Non-pigmented ciliary epithelial cell (primary cell): ENCODE measurements around the gene GSS.

Source experiments
- DNase-seq: peaks from one replicate; pipeline ENCODE4 v3.0.0-alpha.2; 2010; ENCODE audit warnings: low read depth

GSS gene

DNA sequence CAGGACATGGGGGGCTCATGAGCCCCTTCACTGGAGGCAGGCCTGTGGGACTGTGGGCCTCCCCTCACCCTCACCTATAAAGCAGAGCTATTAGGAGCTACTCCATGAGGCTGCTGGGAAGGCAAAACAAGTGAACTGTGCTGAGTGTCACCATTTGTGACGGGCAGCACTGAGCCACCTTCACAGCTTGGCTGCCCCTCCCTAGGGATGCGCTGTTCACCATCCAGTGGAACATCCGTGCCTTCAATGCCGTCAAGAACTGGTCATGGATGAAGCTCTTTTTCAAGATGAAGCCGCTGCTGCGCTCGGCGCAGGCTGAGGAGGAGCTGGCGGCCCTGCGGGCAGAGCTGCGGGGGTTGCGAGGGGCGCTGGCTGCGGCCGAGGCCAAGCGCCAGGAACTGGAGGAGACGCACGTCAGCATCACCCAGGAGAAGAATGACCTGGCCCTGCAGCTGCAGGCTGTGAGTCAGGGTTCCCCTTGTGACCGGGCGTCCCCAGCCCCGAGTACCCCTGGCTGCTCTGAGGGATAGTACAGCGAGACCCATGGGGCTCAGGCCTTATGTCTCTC, 38.4 kb upstream of the GSS start:
- DNase-seq, result no peak

DNA sequence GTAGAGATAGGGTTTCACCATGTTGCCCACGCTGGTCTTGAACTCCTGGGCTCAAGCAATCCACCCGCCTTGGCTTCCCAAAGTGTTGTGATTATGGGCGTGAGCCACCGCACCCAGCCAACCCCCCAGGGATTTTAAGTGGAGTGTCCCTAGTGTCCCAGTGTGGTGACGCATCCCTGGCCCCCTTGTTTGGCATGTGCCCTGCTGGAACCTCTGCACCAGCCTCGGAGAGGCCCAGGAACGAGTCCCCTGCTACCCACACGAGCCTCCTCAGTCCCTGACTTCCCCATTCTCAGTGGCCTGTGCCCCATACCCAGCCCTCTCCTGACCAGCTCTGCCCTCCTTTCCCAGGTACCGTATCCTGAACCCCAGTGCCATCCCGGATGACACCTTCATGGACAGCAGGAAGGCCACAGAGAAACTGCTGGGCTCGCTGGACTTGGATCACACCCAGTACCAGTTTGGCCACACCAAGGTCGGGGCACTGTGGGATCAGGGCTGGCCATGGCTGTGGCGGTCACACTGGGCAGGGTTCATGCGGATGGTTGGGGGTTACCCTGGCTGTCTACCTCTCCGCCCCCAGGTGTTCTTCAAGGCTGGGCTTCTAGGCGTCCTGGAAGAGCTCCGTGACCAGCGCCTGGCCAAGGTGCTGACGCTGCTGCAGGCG, 37.3 kb upstream of the GSS start:
- DNase-seq, result no peak

GRCh38 chr20:34990661-34991214, 35.1 kb upstream of the GSS start:
- no peak for DNase-seq

DNA sequence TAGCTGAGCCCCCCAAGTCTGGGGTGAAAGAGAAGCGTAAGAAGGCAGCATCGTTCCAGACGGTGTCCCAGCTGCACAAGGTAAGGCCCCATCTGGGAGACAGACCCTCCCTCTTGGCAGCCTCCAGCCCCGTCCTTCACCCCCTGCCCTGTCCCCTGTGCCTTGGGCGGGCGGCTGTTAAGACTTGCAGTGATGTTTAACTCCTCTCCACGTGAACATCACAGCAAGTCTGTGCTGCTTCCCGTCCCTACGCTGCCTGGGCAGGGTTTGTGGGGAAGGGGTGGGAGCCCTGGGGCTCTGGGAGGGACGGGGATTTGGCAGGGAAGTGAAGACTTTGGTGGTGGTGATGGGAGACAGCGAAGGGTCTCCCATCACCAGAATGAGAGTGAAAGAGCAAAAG, 34.6 kb upstream of the GSS start:
- no peak for DNase-seq

DNA sequence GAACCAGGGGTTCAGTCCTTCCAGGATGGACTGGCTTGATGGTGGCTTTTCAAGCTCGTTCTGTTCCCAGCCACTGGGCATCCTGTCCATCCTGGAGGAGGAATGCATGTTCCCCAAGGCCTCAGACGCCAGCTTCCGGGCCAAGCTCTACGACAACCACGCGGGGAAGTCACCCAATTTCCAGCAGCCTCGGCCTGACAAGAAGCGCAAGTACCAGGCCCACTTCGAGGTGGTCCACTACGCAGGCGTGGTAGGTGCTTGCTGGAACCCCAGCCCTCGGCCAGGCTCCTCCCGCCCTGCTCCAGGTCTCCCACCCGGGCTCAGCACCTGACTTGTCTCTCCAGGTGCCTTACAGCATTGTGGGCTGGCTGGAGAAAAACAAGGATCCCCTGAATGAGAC, 34.1 kb upstream of the GSS start:
- no peak for DNase-seq

GRCh38 chr20:34989118-34989517, 33.5 kb upstream of the GSS start:
- no peak for DNase-seq

GRCh38 chr20:34988191-34988540, 32.6 kb upstream of the GSS start:
- no peak for DNase-seq

DNA sequence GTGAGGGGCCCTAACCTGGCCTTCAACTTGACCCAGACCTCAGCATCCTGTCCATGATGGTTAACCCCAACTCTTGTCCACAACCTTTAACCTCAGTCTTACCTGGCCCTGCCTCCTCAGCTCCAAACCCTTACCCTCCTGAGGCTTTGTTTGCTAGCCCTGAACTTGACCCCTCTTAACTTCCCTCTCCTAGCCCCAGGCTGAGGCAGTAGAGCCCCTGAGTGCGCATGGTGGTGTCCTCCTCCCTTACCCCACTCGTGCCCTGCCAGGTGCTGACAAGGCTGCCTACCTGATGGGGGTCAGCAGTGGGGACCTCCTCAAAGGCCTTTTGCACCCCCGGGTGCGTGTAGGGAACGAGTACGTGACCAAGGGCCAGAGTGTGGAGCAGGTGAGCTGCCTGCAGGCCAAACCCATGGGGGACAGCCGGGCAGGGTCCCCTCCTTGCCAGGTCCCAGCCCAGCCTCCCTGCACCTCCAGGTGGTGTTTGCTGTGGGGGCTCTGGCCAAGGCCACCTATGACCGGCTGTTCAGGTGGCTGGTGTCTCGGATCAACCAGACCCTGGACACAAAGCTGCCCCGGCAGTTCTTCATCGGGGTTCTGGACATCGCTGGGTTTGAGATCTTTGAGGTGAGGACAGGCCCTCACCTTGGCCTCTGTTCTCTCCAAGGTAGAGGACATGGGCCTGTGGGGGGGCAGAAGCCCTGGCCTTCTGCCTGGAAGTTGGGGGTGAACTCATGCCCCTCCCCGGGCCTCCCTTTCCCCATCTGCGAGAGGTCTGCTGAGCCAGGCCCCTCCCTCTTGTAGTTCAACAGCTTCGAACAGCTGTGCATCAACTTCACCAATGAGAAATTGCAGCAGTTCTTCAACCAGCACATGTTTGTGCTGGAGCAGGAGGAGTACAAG, 31.9 kb upstream of the GSS start:
- no peak for DNase-seq

DNA sequence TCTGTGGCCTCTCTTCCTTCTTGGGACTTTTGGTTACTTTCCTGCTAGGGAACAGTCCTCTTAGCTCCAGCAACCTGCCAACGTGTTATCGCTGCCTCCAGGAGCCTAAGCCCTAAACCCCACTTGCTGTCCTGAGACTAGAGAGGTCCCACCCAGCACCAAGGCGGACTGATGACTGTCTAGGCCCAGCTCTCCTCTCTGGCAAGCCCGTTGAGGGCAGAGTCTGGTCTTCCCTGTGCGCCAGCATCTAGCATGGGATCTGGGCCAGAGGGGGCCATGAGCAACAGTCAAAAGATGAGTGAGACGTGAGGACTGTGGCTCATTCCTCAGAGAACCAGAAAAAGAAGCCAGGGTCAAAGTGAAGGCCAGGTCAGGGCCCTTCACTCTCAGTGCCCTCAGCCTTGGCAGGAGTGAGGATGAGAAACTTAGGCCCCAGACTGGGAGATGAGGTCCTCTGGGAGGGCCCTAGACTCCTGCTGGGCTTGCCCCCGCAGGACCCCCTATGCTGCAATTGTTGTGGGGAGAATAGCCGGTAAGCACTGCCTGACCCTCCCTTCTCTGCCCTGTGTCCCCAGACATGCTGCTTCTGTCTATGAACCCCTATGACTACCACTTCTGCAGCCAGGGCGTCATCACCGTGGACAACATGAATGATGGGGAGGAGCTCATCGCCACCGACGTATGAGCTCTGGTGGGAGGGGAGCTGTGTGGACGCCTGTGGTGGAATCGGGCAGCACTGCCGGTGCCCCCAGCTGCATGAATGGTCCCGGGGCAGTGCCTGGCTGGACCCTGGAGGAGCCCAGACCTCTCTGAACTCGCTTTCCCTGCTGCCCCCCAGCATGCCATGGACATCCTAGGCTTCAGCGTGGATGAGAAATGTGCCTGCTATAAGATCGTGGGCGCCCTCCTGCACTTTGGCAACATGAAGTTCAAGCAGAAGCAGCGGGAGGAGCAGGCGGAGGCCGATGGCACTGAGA, 31.0 kb upstream of the GSS start:
- no peak for DNase-seq

GRCh38 chr20:34985461-34986310, 30.1 kb upstream of the GSS start:
- no peak for DNase-seq

DNA sequence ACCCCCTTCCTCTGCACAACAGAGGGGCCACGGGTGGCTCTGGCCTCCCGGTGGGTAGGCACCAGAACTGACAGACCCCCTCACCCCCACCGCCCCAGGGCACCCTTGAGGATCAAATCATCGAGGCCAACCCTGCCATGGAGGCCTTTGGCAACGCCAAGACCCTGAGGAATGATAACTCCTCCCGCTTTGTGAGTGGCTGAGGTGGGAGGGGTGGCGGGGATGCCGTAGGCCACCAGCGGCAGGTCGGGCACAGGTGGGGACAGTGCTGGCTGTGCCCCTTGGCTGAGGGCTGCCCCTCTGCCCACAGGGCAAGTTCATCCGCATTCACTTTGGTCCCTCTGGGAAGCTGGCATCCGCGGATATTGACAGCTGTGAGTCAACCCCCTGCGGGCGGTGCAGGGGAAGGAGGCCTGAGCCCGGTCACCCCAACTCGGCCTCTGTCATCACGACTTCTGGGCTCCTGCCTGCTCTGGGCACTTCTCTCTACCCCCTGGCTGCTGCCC, 29.2 kb upstream of the GSS start:
- DNase-seq, result no peak

DNA sequence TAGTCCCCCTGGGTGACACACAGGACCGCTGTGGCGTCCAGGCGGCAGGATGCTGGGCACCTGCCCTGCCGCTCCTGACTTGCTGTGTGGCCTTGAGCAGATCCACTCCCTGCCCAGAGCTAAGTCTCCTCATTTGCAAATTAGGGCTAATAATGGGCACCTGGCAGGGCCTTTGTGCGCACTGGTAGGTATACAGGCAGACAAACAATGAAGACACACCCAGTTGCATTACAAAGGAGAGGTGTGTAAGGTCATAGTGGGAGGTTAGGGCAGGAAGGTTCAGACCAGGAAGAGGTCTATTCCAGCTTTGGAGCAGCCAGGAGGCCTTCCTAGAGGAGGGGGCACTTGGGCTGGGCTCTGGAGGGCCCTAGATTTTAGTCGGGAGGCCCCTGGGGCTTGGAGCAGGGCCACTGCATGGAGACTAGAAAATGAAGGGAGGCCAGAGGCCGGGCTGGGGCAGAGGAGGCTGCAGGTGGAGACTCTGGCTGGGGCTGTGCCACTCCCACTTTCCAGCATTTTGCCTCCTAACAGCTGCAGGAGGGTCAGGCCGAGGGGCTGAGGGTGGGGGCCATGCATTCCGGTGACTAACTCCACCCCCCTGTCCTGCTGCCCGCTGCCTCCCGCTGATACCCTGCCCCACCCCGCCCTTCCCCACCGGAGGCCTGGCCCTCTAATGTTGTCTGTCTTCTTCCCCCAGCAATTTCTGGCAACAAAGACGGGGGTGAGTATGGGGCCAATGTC, 28.6 kb upstream of the GSS start:
- DNase-seq, result no peak

DNA sequence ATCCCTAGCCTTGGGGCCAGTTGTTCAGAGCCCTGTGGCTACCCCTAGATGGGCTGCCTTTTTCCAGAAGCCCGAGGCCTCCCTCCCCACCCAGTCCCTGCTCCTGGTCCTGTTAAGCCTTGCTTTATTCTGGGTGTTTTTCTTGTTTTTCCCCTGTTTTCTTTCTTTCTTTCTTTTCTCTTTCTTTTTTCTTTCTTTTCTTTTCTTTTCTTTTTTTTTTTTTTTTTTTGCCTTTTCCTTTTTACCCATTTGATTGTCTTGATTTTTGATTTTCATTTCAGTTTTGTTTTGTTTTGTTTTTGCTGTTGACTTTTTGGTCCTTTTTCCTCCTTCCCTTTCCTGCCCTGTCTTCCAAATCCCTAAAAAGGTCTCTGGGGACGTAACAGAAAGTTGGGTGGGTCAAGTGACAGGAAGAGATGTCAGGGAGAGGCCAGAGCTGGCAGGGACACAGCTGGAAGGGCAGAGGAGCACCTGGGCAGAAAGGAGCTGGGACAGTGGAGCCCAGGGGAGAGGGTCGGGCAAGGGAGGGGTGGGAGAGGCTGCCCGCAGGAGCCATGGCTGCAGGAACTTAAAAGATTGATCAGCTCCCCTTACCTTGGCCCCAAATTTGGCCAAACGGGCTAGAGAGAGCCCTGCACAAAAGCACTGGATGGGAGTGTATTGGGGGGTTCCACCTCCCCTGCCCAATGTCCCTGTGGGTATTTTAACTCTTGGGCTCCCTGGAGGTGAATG, 27.6 kb upstream of the GSS start:
- no peak for DNase-seq

DNA sequence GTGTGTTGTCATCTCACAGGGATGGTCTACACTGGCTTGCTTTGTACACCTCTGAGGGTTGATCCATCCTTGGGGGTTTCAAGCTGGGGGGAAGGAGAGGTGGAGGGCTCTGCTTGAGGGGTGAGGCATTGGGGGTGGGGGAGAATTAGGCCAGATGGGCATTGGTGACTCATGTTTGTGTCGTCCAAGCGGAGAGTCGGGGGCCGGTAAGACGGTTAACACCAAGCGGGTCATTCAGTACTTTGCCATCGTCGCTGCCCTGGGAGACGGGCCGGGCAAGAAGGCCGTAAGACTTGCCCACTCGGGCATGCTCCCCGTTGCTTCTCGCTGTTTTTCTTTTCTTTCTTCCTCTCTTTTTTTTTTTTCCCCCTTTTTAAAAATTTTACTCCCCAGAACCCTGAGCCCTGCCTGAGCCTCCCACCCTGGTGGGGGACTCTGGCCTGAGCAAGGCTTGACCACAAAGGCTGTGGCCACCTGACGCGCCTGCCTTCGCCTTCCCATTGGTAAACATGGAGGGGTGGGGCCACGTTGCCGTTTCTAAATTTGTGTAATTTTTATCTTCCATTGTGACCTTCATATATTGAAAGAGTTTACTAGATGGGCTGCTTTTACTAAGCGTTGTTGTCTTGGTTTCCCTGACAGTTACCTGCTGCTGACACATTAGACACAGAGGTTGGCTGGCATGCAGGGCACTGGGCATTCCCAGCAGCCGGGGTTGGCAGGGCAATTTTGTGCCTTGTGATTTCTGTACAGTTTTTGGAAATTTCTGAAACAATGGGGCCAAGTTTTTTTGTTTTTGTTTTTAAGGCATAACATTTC, 26.9 kb upstream of the GSS start:
- no peak for DNase-seq

GRCh38 chr20:34980543-34981233, 25.1 kb upstream of the GSS start:
- DNase-seq, result no peak

DNA sequence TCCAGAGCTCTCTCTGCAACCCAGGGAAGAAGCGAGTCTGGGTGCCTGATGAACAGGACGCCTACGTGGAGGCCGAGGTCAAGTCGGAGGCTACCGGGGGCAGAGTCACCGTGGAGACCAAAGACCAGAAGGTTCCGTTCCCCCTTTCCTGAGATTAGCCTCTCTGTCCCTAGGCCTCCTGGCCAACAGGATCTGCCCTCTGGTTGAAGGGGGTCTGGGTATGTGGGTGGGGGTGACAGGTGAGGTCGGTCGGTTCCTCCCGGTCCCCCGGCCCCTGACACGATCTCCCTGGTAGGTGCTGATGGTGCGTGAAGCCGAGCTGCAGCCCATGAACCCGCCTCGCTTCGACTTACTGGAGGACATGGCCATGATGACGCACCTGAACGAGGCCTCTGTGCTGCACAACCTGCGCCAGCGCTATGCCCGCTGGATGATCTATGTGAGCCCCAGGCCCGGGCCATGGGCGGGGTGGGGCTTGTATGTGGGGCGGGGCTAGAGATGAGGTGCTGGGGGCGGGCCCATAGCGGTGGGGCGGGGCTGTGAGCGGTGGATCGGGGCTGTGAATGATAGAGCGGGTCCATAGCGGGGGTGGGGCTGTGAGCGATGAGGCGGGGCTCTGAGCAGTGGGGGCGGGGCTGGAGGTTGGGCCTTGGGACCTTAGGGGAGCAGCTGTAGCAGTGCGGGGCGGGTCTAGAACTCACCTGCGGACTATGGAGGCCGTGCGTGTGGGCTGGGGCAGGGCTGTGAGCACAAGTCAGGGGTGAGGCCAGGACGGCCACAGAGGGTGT, 24.0 kb upstream of the GSS start:
- DNase-seq, result no peak
